GM12891 (cell line): ENCODE data around the gene BAHCC1.

Experiments used
- POLR2A ChIP-seq: IDR thresholded peaks from 2 replicates; pipeline ENCODE4 v1.6.1; 2011; ENCODE audit warnings: low read depth, low read length, control low read depth
- POLR2AphosphoS5 ChIP-seq: IDR thresholded peaks from 2 replicates; pipeline ENCODE4 v1.6.1; 2011; ENCODE audit warnings: low read depth, low read length, control low read depth
- SPI1 ChIP-seq: IDR thresholded peaks from 2 replicates; pipeline ENCODE4 v1.6.1; 2011; ENCODE audit warnings: low read depth, low read length, control low read depth
- TAF1 ChIP-seq: IDR thresholded peaks from 2 replicates; pipeline ENCODE4 v1.6.1; 2011; ENCODE audit warnings: low read depth, low read length, control low read depth

DNA sequence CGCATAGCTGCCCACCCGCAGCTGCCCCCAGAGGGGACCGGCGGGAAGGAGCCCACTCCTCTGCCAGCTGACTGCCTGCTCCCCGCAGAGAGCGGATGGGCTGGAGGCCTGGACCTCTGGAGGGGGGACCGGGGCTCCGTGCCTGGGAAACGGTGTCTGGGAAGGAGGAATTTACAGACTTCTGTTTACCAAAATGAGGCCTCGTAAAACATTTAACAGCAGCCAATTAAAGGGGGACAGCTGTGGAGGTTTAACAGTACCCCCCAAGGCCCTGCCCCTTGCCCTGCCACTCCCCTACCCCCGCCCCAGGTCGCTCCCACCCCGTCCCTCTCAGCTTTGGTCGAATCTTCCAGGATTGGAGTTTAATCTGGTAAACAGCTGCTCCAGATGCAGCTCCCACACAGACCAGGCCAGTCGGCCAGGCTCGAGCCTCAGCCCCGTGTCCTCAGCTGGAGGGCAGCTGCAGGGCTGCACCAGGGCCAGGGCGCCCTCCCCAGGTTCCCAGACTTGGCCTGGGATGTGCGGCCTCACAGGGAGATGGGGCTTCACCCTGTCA is 41.1 kb downstream of the BAHCC1 start:
- TF ChIP-seq POLR2A (no peak), POLR2AphosphoS5 (no peak), SPI1 (no peak), TAF1 (no peak)
